Retinal pigment epithelial cell (primary cell): Measurements from ENCODE around the gene EVL.
A peak's percentile ranks its signal among the peaks of the same experiment; 100 is the strongest.

Experiments
- DNase-seq: peaks from one replicate; pipeline ENCODE4 v3.0.0-alpha.2; 2010; ENCODE audit warnings: low read depth
- H3K4me3 ChIP-seq: 2 replicates; pipeline ENCODE4 v1.5.1; 2011; ENCODE audit warnings: mild to moderate bottlenecking, low read length, control low read depth, moderate library complexity
- CTCF ChIP-seq: conservative IDR thresholded peaks from 2 replicates; pipeline ENCODE4 v1.5.1; 2011; ENCODE audit warnings: low read depth, low read length, control low read depth, inconsistent platforms

EVL gene

GRCh38 chr14:100144996-100145646 is 79.9 kb downstream of the EVL start:
- no peak for TF ChIP-seq CTCF
- DNase-seq, result no peak
- H3K4me3 ChIP-seq, result no peak overlapping the region

- no peak for DNase-seq
- TF ChIP-seq CTCF, result no peak
- no peak overlapping the region for H3K4me3 ChIP-seq
Observed at GRCh38 chr14:100145682-100146464, 80.7 kb downstream of the EVL start.

DNA sequence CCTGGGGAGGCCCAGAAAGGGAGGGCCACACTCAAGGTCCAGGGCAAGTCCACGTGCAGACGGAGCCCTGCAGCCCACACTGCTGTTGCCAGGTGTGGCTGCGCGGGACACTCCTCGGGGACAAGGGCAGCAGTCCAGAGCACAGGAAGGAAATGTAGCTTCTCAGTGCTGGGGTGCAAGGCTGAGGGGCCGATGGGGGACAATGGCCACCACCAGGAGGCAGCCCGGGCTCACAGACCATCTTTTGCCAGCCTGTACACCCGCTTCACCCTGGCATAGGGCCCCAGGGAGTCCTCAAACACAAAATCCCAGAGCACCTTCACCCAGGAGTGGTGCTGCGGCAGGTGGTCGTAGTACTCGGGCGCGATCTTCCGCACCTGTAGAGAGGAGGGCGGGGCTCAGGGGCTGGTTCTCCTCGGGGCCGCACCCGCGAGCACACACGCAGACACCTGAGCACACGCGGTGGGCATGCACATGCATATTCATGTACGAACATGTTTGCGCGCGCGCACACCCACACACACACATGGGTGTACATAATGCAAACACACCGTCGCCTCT is 81.4 kb downstream of the EVL start:
- DNase-seq, result no peak
- TF ChIP-seq CTCF, result peak; percentile 14
- H3K4me3 ChIP-seq, result no peak overlapping the region

DNA sequence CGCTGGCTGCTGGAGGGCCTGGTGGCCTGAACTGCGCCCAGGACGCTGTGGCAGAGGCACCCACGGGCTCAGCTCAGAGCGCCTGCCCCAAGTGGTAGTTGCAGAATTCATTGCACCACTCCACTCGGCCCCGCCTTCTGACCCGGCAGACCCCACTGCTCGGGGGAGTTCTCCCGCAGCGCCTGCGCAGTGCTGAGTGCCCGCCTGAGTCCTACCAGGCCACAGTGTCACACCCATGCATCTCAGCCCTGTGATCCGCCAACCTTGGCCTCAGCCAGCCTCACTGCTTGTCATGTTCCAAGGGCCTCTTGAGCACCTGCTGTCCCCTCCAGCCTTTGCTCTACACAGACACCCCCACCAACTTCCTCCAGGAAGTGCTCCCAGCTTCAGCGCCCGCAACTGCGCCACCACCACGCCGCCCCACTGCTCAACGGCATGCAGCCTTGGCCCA is 82.0 kb downstream of the EVL start:
- H3K4me3 ChIP-seq, result no peak overlapping the region
- TF ChIP-seq CTCF, result no peak
- DNase-seq, result no peak

DNA sequence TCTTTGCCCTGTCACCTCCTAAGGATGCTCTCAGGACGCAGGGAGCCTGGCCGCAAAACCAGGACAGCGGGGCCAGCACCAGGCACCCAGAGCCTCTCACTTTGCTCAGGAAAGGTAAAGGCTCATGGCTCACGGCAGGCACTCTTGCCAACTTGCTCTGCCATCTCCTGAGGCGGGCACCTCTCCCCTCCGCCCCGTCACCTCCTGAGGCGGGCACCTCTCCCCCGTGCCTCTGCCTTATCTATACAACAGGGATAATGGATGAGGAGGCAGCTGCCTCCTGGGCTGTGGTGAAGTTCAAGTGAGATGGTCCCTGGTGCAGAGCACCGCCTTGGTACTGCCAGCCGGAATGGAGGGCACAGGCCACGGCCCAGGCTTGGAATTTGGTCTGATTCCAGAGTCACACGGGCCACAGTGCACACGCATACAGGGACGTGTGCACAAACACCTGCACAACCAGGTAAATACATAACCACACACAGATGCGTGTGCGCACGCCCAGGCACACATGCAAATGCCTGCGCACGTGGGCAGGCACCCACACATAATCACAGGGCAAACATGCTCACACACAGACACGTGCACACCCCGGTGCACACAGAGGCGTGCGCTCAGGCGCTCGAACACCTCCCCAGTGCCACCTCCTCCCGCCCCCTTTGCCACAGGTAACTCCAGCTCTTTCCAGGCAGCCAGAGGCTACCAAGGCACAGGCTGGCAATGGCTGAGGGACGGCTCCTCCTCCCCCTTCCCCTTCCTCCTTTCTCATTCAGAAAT is 82.7 kb downstream of the EVL start:
- no peak overlapping the region for H3K4me3 ChIP-seq
- DNase-seq, result no peak
- TF ChIP-seq CTCF, result no peak

DNA sequence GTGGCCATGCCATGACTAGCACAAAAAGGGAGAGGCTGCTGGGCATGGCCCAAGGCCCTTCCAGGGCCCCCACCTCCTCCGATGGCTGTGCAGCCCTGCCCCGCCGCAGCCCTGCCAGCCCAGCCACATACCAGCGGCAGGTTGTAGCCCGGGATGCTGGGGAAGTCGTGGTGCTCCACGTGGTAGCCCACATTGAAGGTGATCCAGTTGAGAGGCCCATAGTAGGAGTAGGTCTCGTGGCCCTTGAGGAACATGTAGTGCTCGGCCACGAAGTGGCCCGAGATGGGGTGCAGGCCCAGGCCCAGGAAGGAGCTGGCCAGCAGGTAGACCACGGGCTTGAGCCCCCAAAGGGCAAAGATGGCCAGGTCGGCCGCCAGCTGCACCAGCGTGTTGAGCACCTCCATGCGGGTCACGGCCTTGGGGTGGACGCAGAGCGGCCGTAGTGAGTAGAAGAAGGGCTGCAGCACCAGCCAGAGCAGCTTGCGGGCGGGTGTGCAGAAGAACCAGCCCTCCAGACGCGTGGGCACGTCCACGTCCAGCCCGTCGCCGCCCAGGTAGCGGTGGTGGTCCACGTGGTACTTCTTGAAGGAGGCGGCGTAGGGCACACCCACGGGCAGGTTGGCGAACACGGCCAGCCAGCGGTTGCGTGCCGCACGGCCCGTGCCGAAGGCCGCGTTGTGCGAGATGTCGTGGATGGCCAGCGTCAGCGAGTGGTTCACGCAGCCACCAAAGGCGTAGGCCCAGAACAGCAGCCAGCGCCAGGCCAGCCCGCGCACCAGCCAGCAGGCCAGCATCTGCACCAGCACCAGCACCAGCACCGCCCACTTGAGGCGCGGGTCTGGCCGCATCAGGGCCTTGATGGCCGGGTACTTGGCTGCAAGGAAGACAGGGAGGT is 83.9 kb downstream of the EVL start:
- DNase-seq, result no peak
- no peak for TF ChIP-seq CTCF
- H3K4me3 ChIP-seq, result no peak overlapping the region
